Activated CD8-positive, alpha-beta memory T cell treated with anti-CD3 and anti-CD28 coated beads, Interleukin-2, amount 10 ng/mL, durations not matched to agents 7 days and 5 days (primary cell): Measurements from ENCODE around the gene FBXW8. TPM values are rescaled to one million over a fixed set of nuclear protein-coding genes. Genes with fewer than 3 reads are reported as not detected.

ENCODE experiments used
- ATAC-seq: fragments of 150-1000 bp; cut with Tn5 transposase; one replicate; pipeline ENCODE4 v1.10.0; 2021; ENCODE audit warnings: moderate library complexity
- CTCF ChIA-PET: fragments of 350-600 bp; sonication (Branson Sonifier 250); formaldehyde crosslinking; loops from one replicate; lab custom pipeline; 2021; ENCODE audit warnings: antibody characterized with exemption; lab: Charles Lee
- DNase-seq: peaks from one replicate; pipeline ENCODE4 v3.0.0-alpha.2; 2020
- H3K27ac Mint-ChIP-seq: one replicate; pipeline ENCODE4 v1.8.0; 2021; ENCODE audit warnings: mild to moderate bottlenecking, mixed read lengths
- H3K27me3 Mint-ChIP-seq: one replicate; pipeline ENCODE4 v1.8.0; 2021; ENCODE audit warnings: mixed read lengths
- H3K36me3 Mint-ChIP-seq: one replicate; pipeline ENCODE4 v1.8.0; 2021; ENCODE audit warnings: mild to moderate bottlenecking, mixed read lengths
- H3K4me1 Mint-ChIP-seq: one replicate; pipeline ENCODE4 v1.8.0; 2021; ENCODE audit warnings: mixed read lengths
- H3K4me3 Mint-ChIP-seq: one replicate; pipeline ENCODE4 v1.8.0; 2021; ENCODE audit warnings: mild to moderate bottlenecking, moderate library complexity, mixed read lengths
- H3K9me3 Mint-ChIP-seq: one replicate; pipeline ENCODE4 v1.8.0; 2022; ENCODE audit warnings: low read depth, mixed read lengths
- total RNA-seq, 2 experiments: library from RNA; stranded (reverse); gene quantifications; one replicate each; pipeline ENCODE4 v1.2.3, GENCODE V29; 2021

FBXW8 gene
- total RNA-seq, 2 experiments from 2014 or later, result 11.5 to 12.8 TPM

- Mint-ChIP-seq H3K4me1 (no peaks in the 10 kb centered on the region), H3K9me3 (no peaks in the 10 kb centered on the region), H3K4me3 (no peak overlapping the region), H3K27me3 (peaks cover 51% of the 10 kb centered on the region), H3K36me3 (no peaks in the 10 kb centered on the region), H3K27ac (no peak overlapping the region)
- DNase-seq (no peak), ATAC-seq (no peak)
- CTCF ChIA-PET, result interaction anchor here (0.7 kb wide), 1 partner anchor 51 kb away, joined by 3 read pairs; no protein-coding TSS in a partner anchor
These were observed 14.3 kb upstream of the FBXW8 start for GRCh38 chr12:116896411-116896924.

GRCh38 chr12:116897476-116897875 lies 13.3 kb upstream of the FBXW8 start:
- no peaks in the 10 kb centered on the region for H3K4me1 Mint-ChIP-seq
- H3K36me3 Mint-ChIP-seq, result no peaks in the 10 kb centered on the region
- CTCF ChIA-PET, result interaction anchor here (0.7 to 0.8 kb wide), 2 partner anchors 10 to 30 kb away, joined by 3 read pairs; no protein-coding TSS in a partner anchor
- ATAC-seq (no peak), DNase-seq (no peak)
- no peak overlapping the region for H3K27ac Mint-ChIP-seq
- no peaks in the 10 kb centered on the region for H3K9me3 Mint-ChIP-seq
- peaks cover 57% of the 10 kb centered on the region for H3K27me3 Mint-ChIP-seq
- no peak overlapping the region for H3K4me3 Mint-ChIP-seq

- Mint-ChIP-seq H3K4me1 (no peaks in the 10 kb centered on the region), H3K9me3 (no peaks in the 10 kb centered on the region), H3K27me3 (peaks cover 58% of the 10 kb centered on the region), H3K36me3 (no peaks in the 10 kb centered on the region), H3K4me3 (no peak overlapping the region), H3K27ac (no peak overlapping the region)
- no peak for DNase-seq
- ATAC-seq, result no peak
- CTCF ChIA-PET, result no interaction called here
These were observed 12.1 kb upstream of the FBXW8 start for GRCh38 chr12:116898669-116899068.

- H3K27ac Mint-ChIP-seq, result no peak overlapping the region
- DNase-seq (no peak), ATAC-seq (no peak)
- H3K4me3 Mint-ChIP-seq, result no peak overlapping the region
- H3K9me3 Mint-ChIP-seq, result no peaks in the 10 kb centered on the region
- peaks cover 66% of the 10 kb centered on the region for H3K27me3 Mint-ChIP-seq
- no peaks in the 10 kb centered on the region for H3K36me3 Mint-ChIP-seq
- no peaks in the 10 kb centered on the region for H3K4me1 Mint-ChIP-seq
- CTCF ChIA-PET, result no interaction called here
These were observed 9.1 kb upstream of the FBXW8 start for GRCh38 chr12:116901612-116902011.

GRCh38 chr12:116903818-116904217 lies 6.9 kb upstream of the FBXW8 start:
- no peak for DNase-seq
- H3K27me3 Mint-ChIP-seq, result peaks cover 69% of the 10 kb centered on the region
- CTCF ChIA-PET, result no interaction called here
- H3K9me3 Mint-ChIP-seq, result no peaks in the 10 kb centered on the region
- no peaks in the 10 kb centered on the region for H3K4me1 Mint-ChIP-seq
- H3K36me3 Mint-ChIP-seq, result no peaks in the 10 kb centered on the region
- H3K4me3 Mint-ChIP-seq, result no peak overlapping the region
- no peak for ATAC-seq
- no peak overlapping the region for H3K27ac Mint-ChIP-seq

- H3K9me3 Mint-ChIP-seq, result no peaks in the 10 kb centered on the region
- CTCF ChIA-PET, result interaction anchor here (1.2 kb wide), 1 partner anchor 56 kb away, joined by 3 read pairs; no protein-coding TSS in a partner anchor
These were observed 4.5 kb upstream of the FBXW8 start for GRCh38 chr12:116906285-116906684.

GRCh38 chr12:116910280-116910644 lies 488 bp upstream of the FBXW8 start:
- no peak for DNase-seq
- no peak for ATAC-seq
- no peaks in the 10 kb centered on the region for H3K9me3 Mint-ChIP-seq
- peak overlapping the region; percentile 69 for H3K27ac Mint-ChIP-seq
- H3K4me3 Mint-ChIP-seq, result peak overlapping the region; percentile 83
- H3K27me3 Mint-ChIP-seq, result peaks cover 32% of the 10 kb centered on the region
- peaks cover 12% of the 10 kb centered on the region for H3K36me3 Mint-ChIP-seq
- peaks cover 25% of the 10 kb centered on the region for H3K4me1 Mint-ChIP-seq
- CTCF ChIA-PET, result interaction anchor here (1.8 kb wide), 1 partner anchor 10 kb away, joined by 4 read pairs; no protein-coding TSS in a partner anchor

More at GRCh38 chr12:116906285-116906684, 4.5 kb upstream of the FBXW8 start:
- Mint-ChIP-seq H3K27me3 (peaks cover 55% of the 10 kb centered on the region), H3K4me1 (peaks cover 5% of the 10 kb centered on the region), H3K27ac (no peak overlapping the region), H3K36me3 (no peaks in the 10 kb centered on the region), H3K4me3 (no peak overlapping the region)
- ATAC-seq (no peak), DNase-seq (no peak)

GRCh38 chr12:116915326-116915725 lies 4.6 kb downstream of the FBXW8 start:
- CTCF ChIA-PET, result interaction anchor here (0.7 to 1.1 kb wide), 2 partner anchors 242 to 616 kb away, joined by 3 read pairs; no protein-coding TSS in a partner anchor
- Mint-ChIP-seq H3K27me3 (peaks cover 2% of the 10 kb centered on the region), H3K4me3 (no peak overlapping the region), H3K27ac (no peak overlapping the region), H3K9me3 (no peaks in the 10 kb centered on the region), H3K36me3 (peaks cover 22% of the 10 kb centered on the region), H3K4me1 (peaks cover 60% of the 10 kb centered on the region)
- no peak for DNase-seq
- ATAC-seq, result no peak

GRCh38 chr12:116916122-116916521 lies 5.4 kb downstream of the FBXW8 start:
- no peaks in the 10 kb centered on the region for H3K27me3 Mint-ChIP-seq
- peaks cover 22% of the 10 kb centered on the region for H3K36me3 Mint-ChIP-seq
- DNase-seq (no peak), ATAC-seq (no peak)
- no peaks in the 10 kb centered on the region for H3K9me3 Mint-ChIP-seq
- peak overlapping the region; percentile 65 for H3K27ac Mint-ChIP-seq
- H3K4me3 Mint-ChIP-seq, result no peak overlapping the region
- peaks cover 65% of the 10 kb centered on the region for H3K4me1 Mint-ChIP-seq
- CTCF ChIA-PET, result interaction anchor here (0.7 to 1.9 kb wide), 9 partner anchors 8 to 617 kb away, joined by 3 to 6 read pairs (median 3); partner anchors contain the start of gene TESC

- H3K4me3 Mint-ChIP-seq, result peak overlapping the region; percentile 8
- ATAC-seq (peak; percentile 95), DNase-seq (peak; percentile 84)
- peaks cover 22% of the 10 kb centered on the region for H3K36me3 Mint-ChIP-seq
- H3K27me3 Mint-ChIP-seq, result no peaks in the 10 kb centered on the region
- no peaks in the 10 kb centered on the region for H3K9me3 Mint-ChIP-seq
- H3K4me1 Mint-ChIP-seq, result peaks cover 65% of the 10 kb centered on the region
- H3K27ac Mint-ChIP-seq, result peak overlapping the region; percentile 65
- CTCF ChIA-PET, result interaction anchor here (0.8 to 1.9 kb wide), 8 partner anchors 9 to 213 kb away, joined by 3 to 6 read pairs (median 4); partner anchors contain the start of gene TESC
These were observed 6.0 kb downstream of the FBXW8 start for GRCh38 chr12:116916714-116917114.

GRCh38 chr12:116918464-116918863 lies 7.7 kb downstream of the FBXW8 start:
- no peaks in the 10 kb centered on the region for H3K9me3 Mint-ChIP-seq
- CTCF ChIA-PET, result no interaction called here
- peaks cover 72% of the 10 kb centered on the region for H3K4me1 Mint-ChIP-seq
- peaks cover 20% of the 10 kb centered on the region for H3K36me3 Mint-ChIP-seq
- H3K27ac Mint-ChIP-seq, result no peak overlapping the region
- H3K27me3 Mint-ChIP-seq, result no peaks in the 10 kb centered on the region
- ATAC-seq, result no peak
- DNase-seq, result no peak
- H3K4me3 Mint-ChIP-seq, result no peak overlapping the region

- no peak for ATAC-seq
- H3K9me3 Mint-ChIP-seq, result no peaks in the 10 kb centered on the region
- DNase-seq, result no peak
- H3K36me3 Mint-ChIP-seq, result peaks cover 17% of the 10 kb centered on the region
- no peaks in the 10 kb centered on the region for H3K27me3 Mint-ChIP-seq
- CTCF ChIA-PET, result interaction anchor here (1.9 kb wide), 1 partner anchor 9 kb away, joined by 4 read pairs; the partner anchor contains the start of gene FBXW8
- no peak overlapping the region for H3K4me3 Mint-ChIP-seq
- H3K4me1 Mint-ChIP-seq, result peaks cover 75% of the 10 kb centered on the region
- H3K27ac Mint-ChIP-seq, result no peak overlapping the region
These were observed 8.5 kb downstream of the FBXW8 start for GRCh38 chr12:116919247-116919661.

GRCh38 chr12:116919706-116920485 lies 9.1 kb downstream of the FBXW8 start:
- peaks cover 18% of the 10 kb centered on the region for H3K36me3 Mint-ChIP-seq
- ATAC-seq (no peak), DNase-seq (no peak)
- H3K27ac Mint-ChIP-seq, result no peak overlapping the region
- CTCF ChIA-PET, result interaction anchor here (1.9 kb wide), 1 partner anchor 10 kb away, joined by 4 read pairs; the partner anchor contains the start of gene FBXW8
- peaks cover 79% of the 10 kb centered on the region for H3K4me1 Mint-ChIP-seq
- no peaks in the 10 kb centered on the region for H3K9me3 Mint-ChIP-seq
- no peak overlapping the region for H3K4me3 Mint-ChIP-seq
- no peaks in the 10 kb centered on the region for H3K27me3 Mint-ChIP-seq
